Fibroblast of villous mesenchyme (primary cell): ENCODE data around the gene ANP32B. TPM values are rescaled to one million over a fixed set of nuclear protein-coding genes. Genes with fewer than 3 reads are reported as not detected.
A peak's percentile ranks its signal among the peaks of the same experiment; 100 is the strongest.
"Not testable (repeated sequence)": the region's sequence is repeated elsewhere in the genome, so short reads cannot be mapped to it uniquely, and the experiment has no call there.

Experiments used
- DNase-seq: peaks from one replicate; pipeline ENCODE4 v3.0.0-alpha.2; 2010; ENCODE audit warnings: low read depth
- H3K4me3 ChIP-seq: 2 replicates; pipeline ENCODE4 v1.5.1; 2011; ENCODE audit warnings: low read depth, mild to moderate bottlenecking, low read length
- total RNA-seq: library from RNA; depleted of rRNA; stranded (reverse); fragments of >200 nt; gene quantifications from 2 replicates; pipeline ENCODE4 v1.2.3, GENCODE V29; 2012
- TF ChIP-seq, protein P1 (sequence below): IDR thresholded peaks from 2 replicates; pipeline ENCODE4 v1.5.1; 2012; ENCODE audit warnings: low read depth, mild to moderate bottlenecking, low read length; ENCODE audit not compliant: insufficient read depth

Gene ANP32B
- total RNA-seq, 1 donor: 9.9 TPM

DNA sequence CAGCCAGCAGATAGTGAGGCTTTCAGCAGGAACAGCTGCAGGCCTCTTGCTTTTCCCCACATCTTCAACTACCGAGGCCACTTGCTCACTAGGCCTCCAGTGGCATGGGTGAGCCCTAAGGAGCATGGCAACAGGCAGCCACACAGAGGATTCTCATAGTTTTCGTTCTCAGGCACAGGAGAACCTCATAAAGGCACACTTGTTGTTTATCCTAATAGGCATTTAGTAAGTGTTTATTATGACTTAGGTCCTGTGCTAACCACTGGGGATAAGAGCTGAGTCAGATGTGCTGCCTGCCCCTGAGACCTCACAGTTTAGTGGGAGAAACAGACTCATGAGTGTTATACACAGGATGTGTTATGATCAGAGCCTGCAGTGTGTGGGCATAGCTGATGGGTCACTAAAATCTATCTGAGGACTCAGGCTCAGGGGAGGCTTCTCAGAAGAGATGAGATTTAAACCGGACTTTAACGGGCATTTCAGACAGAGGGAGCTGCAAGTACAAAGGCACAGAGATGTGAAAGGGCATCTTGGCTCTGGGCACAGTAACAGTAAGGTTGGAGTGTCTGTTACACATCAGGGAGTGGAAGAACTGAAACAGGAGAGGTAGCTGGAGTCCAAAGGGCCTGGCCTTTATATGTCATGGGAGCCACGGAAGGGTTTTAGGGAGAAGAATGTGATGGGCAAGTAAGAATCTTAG is 24.2 kb upstream of the ANP32B start:
- TF ChIP-seq, protein P1, sequence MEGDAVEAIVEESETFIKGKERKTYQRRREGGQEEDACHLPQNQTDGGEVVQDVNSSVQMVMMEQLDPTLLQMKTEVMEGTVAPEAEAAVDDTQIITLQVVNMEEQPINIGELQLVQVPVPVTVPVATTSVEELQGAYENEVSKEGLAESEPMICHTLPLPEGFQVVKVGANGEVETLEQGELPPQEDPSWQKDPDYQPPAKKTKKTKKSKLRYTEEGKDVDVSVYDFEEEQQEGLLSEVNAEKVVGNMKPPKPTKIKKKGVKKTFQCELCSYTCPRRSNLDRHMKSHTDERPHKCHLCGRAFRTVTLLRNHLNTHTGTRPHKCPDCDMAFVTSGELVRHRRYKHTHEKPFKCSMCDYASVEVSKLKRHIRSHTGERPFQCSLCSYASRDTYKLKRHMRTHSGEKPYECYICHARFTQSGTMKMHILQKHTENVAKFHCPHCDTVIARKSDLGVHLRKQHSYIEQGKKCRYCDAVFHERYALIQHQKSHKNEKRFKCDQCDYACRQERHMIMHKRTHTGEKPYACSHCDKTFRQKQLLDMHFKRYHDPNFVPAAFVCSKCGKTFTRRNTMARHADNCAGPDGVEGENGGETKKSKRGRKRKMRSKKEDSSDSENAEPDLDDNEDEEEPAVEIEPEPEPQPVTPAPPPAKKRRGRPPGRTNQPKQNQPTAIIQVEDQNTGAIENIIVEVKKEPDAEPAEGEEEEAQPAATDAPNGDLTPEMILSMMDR: no peak
- DNase-seq: peak; percentile 89
- no peak overlapping the region for H3K4me3 ChIP-seq

DNA sequence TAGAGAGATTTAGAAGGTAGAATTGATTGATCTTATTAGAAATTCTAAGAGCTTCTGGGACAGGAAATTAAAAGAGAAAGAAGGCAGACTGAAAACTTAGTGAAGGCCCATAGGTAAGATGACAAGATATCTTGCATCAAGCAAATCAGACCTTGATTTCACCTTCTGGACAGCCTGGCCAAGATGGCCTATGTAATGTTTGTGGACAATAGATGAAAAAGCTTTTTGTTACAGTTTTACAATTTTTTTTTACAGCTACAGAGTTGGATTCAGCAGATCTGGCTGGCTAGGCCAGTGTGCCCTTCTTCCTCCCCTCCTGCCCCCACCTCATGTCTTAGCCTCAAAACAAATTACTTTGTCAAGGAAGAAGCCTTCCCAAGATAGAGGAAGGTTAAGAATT is 23.6 kb upstream of the ANP32B start:
- DNase-seq: no peak
- no peak overlapping the region for H3K4me3 ChIP-seq
- TF ChIP-seq, protein P1: no peak

DNA sequence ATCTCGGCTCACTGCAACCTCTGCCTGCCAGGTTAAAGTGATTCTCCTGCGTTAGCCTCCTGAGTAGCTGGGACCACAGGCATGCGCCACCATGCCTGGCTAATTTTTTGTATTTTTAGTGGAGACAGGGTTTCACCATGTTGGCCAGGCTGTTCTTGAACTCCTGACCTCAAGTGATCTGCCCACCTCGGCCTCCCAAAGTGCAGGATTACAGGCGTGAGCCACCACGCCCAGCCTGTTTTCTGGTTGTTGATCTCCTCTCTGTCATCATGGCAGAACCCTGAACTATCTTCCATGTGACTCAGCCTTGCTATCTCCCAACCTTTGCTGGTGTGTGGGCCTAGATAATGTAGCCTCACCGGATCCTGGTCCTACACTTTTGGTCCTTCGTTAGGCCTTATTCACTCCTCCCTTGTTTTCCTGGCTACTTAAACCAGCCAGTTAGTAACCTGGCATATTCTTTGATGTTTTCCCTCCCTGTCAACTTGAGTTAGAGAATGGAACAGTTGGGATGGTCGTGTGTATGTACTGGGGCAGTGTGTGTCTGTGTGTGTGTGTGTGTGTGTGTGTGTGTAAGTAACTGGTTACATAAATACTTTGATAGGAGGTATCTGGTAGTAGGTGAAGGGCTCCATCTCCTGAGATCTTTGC is 22.3 kb upstream of the ANP32B start:
- DNase-seq, H3K4me3 ChIP-seq: not testable (repeated sequence)

DNA sequence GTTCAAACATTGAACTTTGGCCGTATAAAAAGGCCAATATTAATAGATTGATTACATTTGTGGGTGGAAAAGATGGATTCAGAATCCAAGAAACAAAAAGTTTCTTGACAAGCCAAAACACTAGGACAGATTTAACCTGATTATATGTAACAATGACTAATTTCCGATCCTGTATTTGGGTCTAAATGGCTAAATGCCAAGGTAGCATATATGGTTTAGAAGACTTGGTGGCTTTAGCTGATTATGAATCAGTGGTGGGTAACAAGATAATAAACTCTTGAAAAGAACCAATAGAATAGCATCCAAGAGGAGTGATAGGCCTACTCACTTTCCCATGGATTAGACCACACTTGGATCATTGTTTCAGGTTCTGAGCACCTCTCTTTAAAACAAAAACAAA is 21.8 kb upstream of the ANP32B start:
- no peak for DNase-seq
- H3K4me3 ChIP-seq: no peak overlapping the region
- TF ChIP-seq, protein P1: no peak

DNA sequence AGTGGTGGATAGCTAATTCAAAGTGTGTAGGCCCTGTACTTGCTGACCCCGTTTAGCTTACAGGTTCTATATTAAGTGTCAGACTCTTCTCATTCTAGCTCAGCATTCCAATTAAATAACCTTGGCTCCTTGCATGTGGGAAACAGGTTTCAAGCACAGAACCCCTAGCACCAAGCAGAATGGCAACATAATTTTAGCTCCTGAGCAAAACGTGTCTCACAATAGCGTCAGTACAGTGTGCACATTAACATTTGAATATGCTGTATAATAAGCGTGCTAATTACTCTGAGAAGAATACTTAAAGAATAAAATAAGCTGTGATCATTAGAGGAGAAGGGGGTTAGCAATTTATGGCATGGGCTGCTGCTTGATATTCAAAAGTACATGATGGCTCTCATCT is 21.0 kb upstream of the ANP32B start:
- no peak for DNase-seq
- H3K4me3 ChIP-seq: no peak overlapping the region
- TF ChIP-seq, protein P1: no peak

DNA sequence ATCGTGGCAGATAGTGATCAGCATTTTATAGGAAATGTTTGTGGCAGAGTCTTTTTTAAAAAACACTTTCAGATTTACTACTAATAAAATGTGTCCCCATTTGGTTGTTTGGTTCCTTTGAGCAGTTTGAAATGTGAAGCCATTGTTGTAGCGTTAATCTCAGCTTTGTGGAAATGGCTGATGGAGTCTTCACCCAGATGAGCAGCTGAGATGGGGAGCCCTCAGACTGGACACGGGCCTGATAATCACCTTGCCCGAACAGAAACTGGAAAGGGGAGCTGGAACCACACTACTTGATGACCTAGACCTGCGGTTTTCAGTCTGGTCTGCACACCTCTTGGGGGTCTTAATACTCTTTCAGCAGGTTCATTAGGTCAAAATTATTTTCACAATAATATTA is 20.6 kb upstream of the ANP32B start:
- no peak for DNase-seq
- TF ChIP-seq, protein P1: no peak
- no peak overlapping the region for H3K4me3 ChIP-seq

DNA sequence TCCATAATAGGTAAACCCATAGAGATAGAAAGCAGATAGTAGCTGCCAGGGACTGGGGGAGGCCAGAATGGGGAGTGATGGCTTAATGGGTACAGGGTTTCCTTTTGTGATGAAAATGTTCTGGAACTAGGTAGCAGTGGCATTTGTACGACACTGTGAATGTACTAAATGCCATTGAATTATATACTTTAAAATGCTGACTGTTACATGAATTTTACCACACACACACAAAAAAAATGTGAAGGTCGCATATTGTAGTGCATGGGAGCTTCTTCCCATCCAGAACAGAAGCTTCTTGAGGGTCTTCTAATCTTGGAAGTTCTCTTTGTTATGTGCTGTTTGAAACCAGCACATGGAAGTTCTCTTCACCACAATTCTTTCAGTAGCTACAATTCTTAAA is 19.9 kb upstream of the ANP32B start:
- H3K4me3 ChIP-seq: no peak overlapping the region
- DNase-seq: no peak
- TF ChIP-seq, protein P1: no peak
